IMR-90 (cell line): ENCODE data around the gene HTR1D. TPM values are rescaled to one million over a fixed set of nuclear protein-coding genes. Genes with fewer than 3 reads are reported as not detected.
A peak's percentile ranks its signal among the peaks of the same experiment; 100 is the strongest.

Experiments used
- ATAC-seq: fragments of 200-7000 bp; cut with Tn5 transposase; 2 replicates; pipeline ENCODE4 v1.9.1; 2020; ENCODE audit warnings: low read depth, mild to moderate bottlenecking, moderate library complexity
- BruUV-seq: library from RNA; stranded (reverse); fragments of 400-500 nt; replicated peaks from 2 replicates; lab custom pipeline; 2021; lab: Mats Ljungman, UMichigan
- CTCF ChIA-PET: fragments of 300-600 bp; formaldehyde crosslinking; extraction: SDS; loops from one replicate; lab custom pipeline; 2021; ENCODE audit warnings: antibody characterized with exemption; lab: Yijun Ruan, JAX
- POLR2A ChIA-PET: fragments of 300-600 bp; sonication (Branson Sonifier 250); formaldehyde crosslinking; loops from one replicate; lab custom pipeline; 2022; ENCODE audit warnings: antibody characterized with exemption; ENCODE audit not compliant: unreplicated experiment; lab: Charles Lee
- DNase-seq: peaks from one replicate; pipeline ENCODE4 v3.0.0; 2013
- H2AFZ ChIP-seq: replicated peaks from 2 replicates; pipeline ENCODE3; 2013; ENCODE audit warnings: low read length, mild to moderate bottlenecking; ENCODE audit not compliant: poor library complexity
- H2AK5ac ChIP-seq: 2 replicates; pipeline ENCODE4 v1.6.1; 2013; ENCODE audit warnings: low read depth, low read length, inconsistent platforms
- H2AK9ac ChIP-seq: replicated peaks from 2 replicates; pipeline ENCODE3; 2013; ENCODE audit warnings: mild to moderate bottlenecking, low read depth, low read length, moderate library complexity; ENCODE audit not compliant: poor library complexity
- H2BK120ac ChIP-seq: 2 replicates; pipeline ENCODE4 v1.6.1; 2013; ENCODE audit warnings: low read depth, low read length, inconsistent platforms
- H2BK15ac ChIP-seq: 3 replicates; pipeline ENCODE4 v1.6.1; 2013; ENCODE audit warnings: low read depth, low read length, inconsistent platforms
- H2BK20ac ChIP-seq: 2 replicates; pipeline ENCODE4 v1.6.1; 2013; ENCODE audit warnings: low read depth, mild to moderate bottlenecking, inconsistent platforms, low read length, moderate library complexity
- H2BK5ac ChIP-seq: 2 replicates; pipeline ENCODE4 v1.6.1; 2013; ENCODE audit warnings: mild to moderate bottlenecking, low read depth, low read length, inconsistent platforms; ENCODE audit not compliant: poor library complexity, severe bottlenecking
- H3K14ac ChIP-seq: replicated peaks from 2 replicates; pipeline ENCODE4 v1.6.1; 2013; ENCODE audit warnings: low read depth, low read length, inconsistent platforms
- H3K18ac ChIP-seq: 2 replicates; pipeline ENCODE4 v1.6.1; 2013; ENCODE audit warnings: low read depth, low read length, control low read depth
- H3K23ac ChIP-seq: 2 replicates; pipeline ENCODE4 v1.6.1; 2013; ENCODE audit warnings: low read depth, low read length, inconsistent platforms
- H3K27ac ChIP-seq: 2 replicates; pipeline ENCODE4 v1.5.1; 2013; ENCODE audit warnings: mild to moderate bottlenecking, control low read depth, low read length; ENCODE audit not compliant: insufficient read depth
- H3K27me3 ChIP-seq: 2 replicates; pipeline ENCODE4 v1.6.1; 2013; ENCODE audit warnings: low read length; ENCODE audit not compliant: control insufficient read depth, insufficient read depth
- H3K36me3 ChIP-seq: 2 replicates; pipeline ENCODE4 v1.6.1; 2013; ENCODE audit warnings: low read length, mixed read lengths; ENCODE audit not compliant: control insufficient read depth, insufficient read depth
- H3K4ac ChIP-seq: 2 replicates; pipeline ENCODE4 v1.6.1; 2013; ENCODE audit warnings: low read depth, low read length, inconsistent platforms
- H3K4me1 ChIP-seq: 2 replicates; pipeline ENCODE4 v1.6.1; 2013; ENCODE audit warnings: low read length, mixed read lengths; ENCODE audit not compliant: control insufficient read depth, insufficient read depth
- H3K4me2 ChIP-seq: 2 replicates; pipeline ENCODE4 v1.6.1; 2013; ENCODE audit warnings: low read depth, mild to moderate bottlenecking, control low read depth, low read length, moderate library complexity
- H3K4me3 ChIP-seq: 2 replicates; pipeline ENCODE4 v1.5.1; 2013; ENCODE audit warnings: low read depth, mild to moderate bottlenecking, control low read depth, low read length, moderate library complexity; ENCODE audit not compliant: insufficient read depth
- H3K56ac ChIP-seq: 2 replicates; pipeline ENCODE4 v1.6.1; 2013; ENCODE audit warnings: low read length, inconsistent platforms; ENCODE audit not compliant: insufficient read depth; ENCODE audit errors: extremely low read depth
- H3K79me1 ChIP-seq, 2 experiments: 2 replicates each; pipeline ENCODE4 v1.6.1; 2013; ENCODE audit warnings: low read length in 2 of 2, inconsistent platforms in 1 of 2, low read depth in 1 of 2
- H3K9ac ChIP-seq: 2 replicates; pipeline ENCODE4 v1.6.1; 2013; ENCODE audit warnings: low read depth, low read length, control low read depth
- H3K9me1 ChIP-seq: 2 replicates; pipeline ENCODE4 v1.6.1; 2013; ENCODE audit warnings: low read length, inconsistent platforms; ENCODE audit not compliant: insufficient read depth
- H3K9me3 ChIP-seq: 2 replicates; pipeline ENCODE4 v1.6.1; 2013; ENCODE audit warnings: low read length; ENCODE audit not compliant: control insufficient read depth, insufficient read depth
- H4K20me1 ChIP-seq: 2 replicates; pipeline ENCODE4 v1.6.1; 2013; ENCODE audit warnings: low read length, inconsistent platforms; ENCODE audit not compliant: insufficient read depth
- H4K5ac ChIP-seq: 2 replicates; pipeline ENCODE4 v1.6.1; 2013; ENCODE audit warnings: mild to moderate bottlenecking, low read depth, low read length, control low read depth
- H4K8ac ChIP-seq, 2 experiments: 2 replicates each; pipeline ENCODE4 v1.6.1; 2013; ENCODE audit warnings: low read depth in 2 of 2, low read length in 2 of 2, control low read depth in 1 of 2, inconsistent platforms in 1 of 2
- H4K91ac ChIP-seq: 2 replicates; pipeline ENCODE4 v1.6.1; 2013; ENCODE audit warnings: low read depth, low read length, inconsistent platforms; ENCODE audit not compliant: insufficient read depth
- BHLHE40 ChIP-seq: fragments of 150-350 bp; IDR thresholded peaks from 2 replicates; pipeline ENCODE4 v1.6.1; 2016; ENCODE audit warnings: mild to moderate bottlenecking, low read depth, low read length
- CTCF ChIP-seq: conservative IDR thresholded peaks from 2 replicates; pipeline ENCODE4 v1.5.1; 2012; ENCODE audit warnings: mild to moderate bottlenecking, low read depth, low read length, improper control_type of control experiment
- ELK1 ChIP-seq: fragments of 150-350 bp; IDR thresholded peaks from 2 replicates; pipeline ENCODE4 v1.6.1; 2016; ENCODE audit warnings: low read depth, mild to moderate bottlenecking, low read length, moderate library complexity, borderline replicate concordance
- MAFK ChIP-seq: IDR thresholded peaks from 2 replicates; pipeline ENCODE4 v1.6.1; 2012; ENCODE audit warnings: low read depth, low read length, improper control_type of control experiment
- MAZ ChIP-seq: IDR thresholded peaks from 2 replicates; pipeline ENCODE4 v1.6.1; 2012; ENCODE audit warnings: low read depth, mild to moderate bottlenecking, low read length, improper control_type of control experiment, moderate library complexity, borderline replicate concordance
- MXI1 ChIP-seq: IDR thresholded peaks from 2 replicates; pipeline ENCODE4 v1.6.1; 2012; ENCODE audit warnings: low read depth, mild to moderate bottlenecking, low read length, moderate library complexity, borderline replicate concordance
- NFE2L2 ChIP-seq: fragments of 150-350 bp; IDR thresholded peaks from 2 replicates; pipeline ENCODE4 v1.6.1; 2016; ENCODE audit warnings: low read depth, mild to moderate bottlenecking, low read length
- RAD21 ChIP-seq: IDR thresholded peaks from 2 replicates; pipeline ENCODE4 v1.6.1; 2012; ENCODE audit warnings: low read length, improper control_type of control experiment
- RCOR1 ChIP-seq: IDR thresholded peaks from 2 replicates; pipeline ENCODE4 v1.6.1; 2012; ENCODE audit warnings: mild to moderate bottlenecking, low read length, improper control_type of control experiment; ENCODE audit not compliant: insufficient replicate concordance
- RFX5 ChIP-seq: IDR thresholded peaks from 2 replicates; pipeline ENCODE4 v1.8.0; 2012; ENCODE audit warnings: low read depth, mild to moderate bottlenecking, low read length, moderate library complexity
- WGBS, 2 experiments: methylation state at CpG; one replicate each; pipeline versions ENCODE4 v1.1.5 to v1.1.7; 2013; ENCODE audit warnings: missing lambda C conversion rate in 2 of 2; ENCODE audit not compliant: insufficient read length in 1 of 2; ENCODE audit errors: extremely low coverage in 2 of 2; 5-methylcytosine and 5-hydroxymethylcytosine counted together
- dilution Hi-C: fragments of 300-500 bp; cut with HindIII; formaldehyde crosslinking; loops from one replicate; pipeline ENCODE4 v1.14.3; 2018; ENCODE audit warnings: low sequenced_read_pairs; ENCODE audit not compliant: unreplicated experiment
- in situ Hi-C: fragments of 300-500 bp; cut with MboI; formaldehyde crosslinking; loops from 3 replicates; pipeline ENCODE4 v1.14.3; 2019; ENCODE audit warnings: low sequenced_read_pairs, inconsistent platforms, mixed read lengths
- intact Hi-C: fragments of 100-400 bp; cut with micrococcal nuclease; formaldehyde crosslinking; loops from 2 replicates; pipeline ENCODE4 v1.10.0; 2022
- polyA plus RNA-seq, 3 experiments: library from polyadenylated mRNA; depleted of rRNA; stranded (reverse); fragments of >200 nt; gene quantifications; 2 replicates each; pipeline ENCODE4 v1.2.3, GENCODE V29; 2012; ENCODE audit warnings: low replicate concordance in 1 of 3
- total RNA-seq: library from RNA; depleted of rRNA; stranded (reverse); fragments of >200 nt; gene quantifications from 2 replicates; pipeline ENCODE4 v1.2.3, GENCODE V29; 2012

HTR1D gene
- total and polyA plus RNA-seq, 2 of the 4 experiments (the other 2 are of a cell fraction): 0.03 to 0.18 TPM

GRCh38 chr1:23152966-23153684 lies 64.2 kb downstream of the HTR1D start:
- H3K9ac ChIP-seq: no peak overlapping the region
- H3K27ac ChIP-seq: no peak overlapping the region
- DNase-seq (peak; percentile 50), ATAC-seq (peak; percentile 32; the same call in 1 of the 2 replicates)
- no peak overlapping the region for H2BK120ac ChIP-seq
- no peak overlapping the region for H3K14ac ChIP-seq
- no peak overlapping the region for H2BK20ac ChIP-seq
- no peak overlapping the region for H3K56ac ChIP-seq
- no peak overlapping the region for H3K4ac ChIP-seq
- CTCF ChIA-PET: interaction anchor here (1.0 kb wide), 1 partner anchor 12 kb away, joined by 4 read pairs; no protein-coding TSS in a partner anchor
- no peak overlapping the region for H4K8ac ChIP-seq
- no peak overlapping the region for H3K4me3 ChIP-seq
- H3K4me2 ChIP-seq: no peak overlapping the region
- H4K20me1 ChIP-seq: peaks cover 96% of the 10 kb centered on the region
- 100% methylated on average over 1 of the region's 1 CpG; no CpG with 5 or more reads in 1 of the 2 experiments for WGBS, 2 experiments
- peaks cover 22% of the 10 kb centered on the region for H3K9me1 ChIP-seq
- intact Hi-C loops: no loop called here
- no peak overlapping the region for H2BK15ac ChIP-seq
- H3K9me3 ChIP-seq: no peaks in the 10 kb centered on the region
- no peak overlapping the region for H2AFZ ChIP-seq
- H4K5ac ChIP-seq: no peak overlapping the region
- H3K4me1 ChIP-seq: peaks cover 3% of the 10 kb centered on the region
- H2BK5ac ChIP-seq: no peak overlapping the region
- BruUV-seq: no TSS peak
- dilution Hi-C loops: no loop called here
- in situ Hi-C loops: no loop called here
- no peaks in the 10 kb centered on the region for H3K36me3 ChIP-seq
- H2AK5ac ChIP-seq: no peak overlapping the region
- no peak overlapping the region for H3K18ac ChIP-seq
- H4K91ac ChIP-seq: no peak overlapping the region
- no peaks in the 10 kb centered on the region for H3K27me3 ChIP-seq
- H2AK9ac ChIP-seq: no peak overlapping the region
- TF ChIP-seq MAZ: no peak
- no peak for TF ChIP-seq CTCF
- TF ChIP-seq MAFK: no peak
- no peak for TF ChIP-seq RAD21
- TF ChIP-seq NFE2L2: no peak
- no peak for TF ChIP-seq ELK1
- TF ChIP-seq BHLHE40: no peak
- TF ChIP-seq RFX5: no peak
- TF ChIP-seq MXI1: no peak
- TF ChIP-seq RCOR1: no peak
- no peak overlapping the region for H3K23ac ChIP-seq
- H3K79me1 ChIP-seq: peaks cover 19 to 80% of the 10 kb centered on the region in 2 experiments
- POLR2A ChIA-PET: no interaction called here
